ENCODE measurements around the gene ZSCAN29. TPM values are rescaled to one million over a fixed set of nuclear protein-coding genes. Genes with fewer than 3 reads are reported as not detected.

Gene ZSCAN29
- total and polyA plus RNA-seq, 2 of the 13 experiments (the other 11 are each of a cell fraction or from before 2014, with no cell fraction given), result 8.3 to 27.4 TPM

DNA sequence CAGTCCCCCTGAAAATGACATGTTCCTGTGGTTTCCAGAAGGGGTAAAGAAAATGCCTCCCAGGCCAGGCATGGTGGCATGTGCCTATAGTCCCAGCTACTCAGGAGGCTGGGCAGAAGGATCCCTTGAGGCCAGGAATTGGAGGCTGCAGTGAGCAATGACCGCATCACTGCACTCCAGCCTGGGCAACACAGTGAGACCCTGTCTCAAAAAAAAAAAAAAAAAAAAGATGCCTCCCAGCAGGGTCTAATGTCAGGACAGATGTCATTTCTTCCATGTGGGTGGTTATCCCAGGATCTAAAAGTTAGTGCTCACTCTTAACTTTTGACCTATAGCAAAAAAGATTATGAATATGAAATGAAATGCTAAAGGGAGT lies 53.9 kb downstream of the ZSCAN29 start:
- H3K4me2 ChIP-seq (ENCODE audit: low read depth, low read length), result peak overlapping the region; percentile 32; the same call in 1 of the 2 replicates
- WGBS (ENCODE audit: low lambda C conversion rate), result 44% methylated on average over 1 of the region's 1 CpG
- H3K27ac ChIP-seq (ENCODE audit: extremely low read length, insufficient read depth, low read length), result no peak overlapping the region
- no peaks in the 10 kb centered on the region for H3K9me3 ChIP-seq (ENCODE audit: low read length)
- peak overlapping the region; percentile 42 for H2AFZ ChIP-seq (ENCODE audit: low read length)
- no TSS peak for BruUV-seq (replicated peaks)
- H3K36me3 ChIP-seq (replicated peaks in 1 of 2; ENCODE audit: control insufficient read depth in 1 of 2, insufficient read depth in 2 of 2, low read length in 2 of 2), result no peaks in the 10 kb centered on the region
- ChIA-PET POLR2A (no interaction called here), CTCF (ENCODE audit: low intra/inter-chr PET ratio, low total read pairs) (no interaction called here)
- in situ Hi-C loops (cut with HindIII; ENCODE audit: extremely low pct_ligation_motif_present, low pct_unique_long_range_greater_than_20kb), result no loop called here
- intact Hi-C loops (cut with micrococcal nuclease; ENCODE audit: unreplicated experiment), result no loop called here
- FAIRE-seq (no peak), ATAC-seq (no peak), DNase-seq (ENCODE audit: low spot score) (no peak)
- H4K20me1 ChIP-seq (ENCODE audit: insufficient read depth, low read length), result no peaks in the 10 kb centered on the region
- no peak for TF ChIP-seq ZKSCAN8 (CRISPR knock-in tag; IDR thresholded peaks at IDR 0.05; ENCODE audit: borderline replicate concordance)
- TF ChIP-seq ZNF432 (CRISPR knock-in tag; IDR thresholded peaks at IDR 0.05; ENCODE audit: borderline replicate concordance), result no peak
- TF ChIP-seq, protein P1, sequence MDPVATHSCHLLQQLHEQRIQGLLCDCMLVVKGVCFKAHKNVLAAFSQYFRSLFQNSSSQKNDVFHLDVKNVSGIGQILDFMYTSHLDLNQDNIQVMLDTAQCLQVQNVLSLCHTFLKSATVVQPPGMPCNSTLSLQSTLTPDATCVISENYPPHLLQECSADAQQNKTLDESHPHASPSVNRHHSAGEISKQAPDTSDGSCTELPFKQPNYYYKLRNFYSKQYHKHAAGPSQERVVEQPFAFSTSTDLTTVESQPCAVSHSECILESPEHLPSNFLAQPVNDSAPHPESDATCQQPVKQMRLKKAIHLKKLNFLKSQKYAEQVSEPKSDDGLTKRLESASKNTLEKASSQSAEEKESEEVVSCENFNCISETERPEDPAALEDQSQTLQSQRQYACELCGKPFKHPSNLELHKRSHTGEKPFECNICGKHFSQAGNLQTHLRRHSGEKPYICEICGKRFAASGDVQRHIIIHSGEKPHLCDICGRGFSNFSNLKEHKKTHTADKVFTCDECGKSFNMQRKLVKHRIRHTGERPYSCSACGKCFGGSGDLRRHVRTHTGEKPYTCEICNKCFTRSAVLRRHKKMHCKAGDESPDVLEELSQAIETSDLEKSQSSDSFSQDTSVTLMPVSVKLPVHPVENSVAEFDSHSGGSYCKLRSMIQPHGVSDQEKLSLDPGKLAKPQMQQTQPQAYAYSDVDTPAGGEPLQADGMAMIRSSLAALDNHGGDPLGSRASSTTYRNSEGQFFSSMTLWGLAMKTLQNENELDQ (CRISPR knock-in tag; IDR thresholded peaks at IDR 0.05; ENCODE audit: borderline replicate concordance), result no peak
- TF ChIP-seq HNF4G (IDR thresholded peaks at IDR 0.05; ENCODE audit: borderline replicate concordance, low read depth, low read length), result no peak
- no peak for TF ChIP-seq HNF4G (CRISPR knock-in tag; IDR thresholded peaks at IDR 0.05; ENCODE audit: borderline replicate concordance, low read depth)
- H3K9ac ChIP-seq (ENCODE audit: insufficient read depth, low read depth, low read length), result no peak overlapping the region
- H3K79me2 ChIP-seq (ENCODE audit: insufficient read depth, low read length), result no peaks in the 10 kb centered on the region
- H3K4me3 ChIP-seq (replicated peaks in 1 of 3; ENCODE audit: insufficient read depth in 1 of 3, low read depth in 2 of 3, low read length in 3 of 3), result no peak overlapping the region
- peaks cover 0 to 24% of the 10 kb centered on the region in 2 experiments; a peak in 2 of 5 replicates for H3K27me3 ChIP-seq (ENCODE audit: control insufficient read depth in 1 of 2, insufficient read depth in 2 of 2, low read length in 2 of 2)
- peaks cover 25% of the 10 kb centered on the region for H3K4me1 ChIP-seq (ENCODE audit: insufficient read depth, low read length)

Measured in HepG2 (cell line).